Suprapubic skin (tissue), 4 donors: ENCODE measurements around the gene DPH5. TPM values are rescaled to one million over a fixed set of nuclear protein-coding genes. Genes with fewer than 3 reads are reported as not detected.
A peak's percentile ranks its signal among the peaks of the same experiment; 100 is the strongest.

Experiments
- DNase-seq, 2 donors: peaks; one replicate each; pipeline ENCODE4 v3.0.0-alpha.2; 2019; ENCODE audit warnings: low spot score in 2 of 2
- H3K27ac ChIP-seq: fragments of 200-600 bp; sonication (generic); one replicate; pipeline ENCODE4 v1.5.1; 2019
- H3K27me3 ChIP-seq: fragments of 200-600 bp; sonication (generic); one replicate; pipeline ENCODE4 v1.5.1; 2019
- H3K36me3 ChIP-seq: fragments of 200-600 bp; sonication (generic); one replicate; pipeline ENCODE4 v1.5.1; 2019
- H3K4me1 ChIP-seq: fragments of 200-600 bp; sonication (generic); one replicate; pipeline ENCODE4 v1.5.1; 2019
- H3K4me3 ChIP-seq: fragments of 200-600 bp; sonication (generic); one replicate; pipeline ENCODE4 v1.5.1; 2019; ENCODE audit warnings: mild to moderate bottlenecking
- H3K9me3 ChIP-seq: fragments of 200-600 bp; sonication (generic); one replicate; pipeline ENCODE4 v1.5.1; 2019
- CTCF ChIP-seq, 2 donors: fragments of 200-600 bp in 1 of 2; fragments of 450-650 bp in 1 of 2; sonication (generic) in 1 of 2; IDR thresholded peaks; one replicate each; pipeline ENCODE4 v1.5.1; 2016 to 2019; ENCODE audit warnings: antibody characterized with exemption in 2 of 2, mild to moderate bottlenecking in 1 of 2, moderate library complexity in 1 of 2
- EP300 ChIP-seq: sonication (generic); formaldehyde crosslinking; IDR thresholded peaks from one replicate; pipeline ENCODE4 v1.6.1; 2017; ENCODE audit warnings: antibody characterized with exemption
- POLR2A ChIP-seq, 2 donors: fragments of 450-650 bp; IDR thresholded peaks; one replicate each; pipeline ENCODE4 v1.6.1; 2017; ENCODE audit warnings: antibody characterized with exemption in 2 of 2, mild to moderate bottlenecking in 2 of 2, moderate library complexity in 2 of 2
- POLR2AphosphoS5 ChIP-seq, 3 donors: sonication (generic); formaldehyde crosslinking; IDR thresholded peaks; one replicate each; pipeline ENCODE4 v1.6.1; 2017; ENCODE audit warnings: antibody characterized with exemption in 3 of 3
- WGBS: methylation state at CpG from one replicate; pipeline ENCODE4 v1.1.5; 2018; 5-methylcytosine and 5-hydroxymethylcytosine counted together
- total RNA-seq, 4 donors: library from RNA; depleted of rRNA; stranded (reverse); fragments of >200 nt; gene quantifications; one replicate each; pipeline ENCODE4 v1.1.0, GENCODE V29; 2016

DPH5 gene
- total RNA-seq, 4 donors from 2014 or later: 15.8 to 29.8 (median 24.3) TPM

- 75% methylated on average over 2 of the region's 2 CpGs for WGBS
- H3K4me3 ChIP-seq: no peak overlapping the region
- H3K27ac ChIP-seq: no peak overlapping the region
- no peak for DNase-seq
- TF ChIP-seq EP300: no peak
- no peak for TF ChIP-seq POLR2AphosphoS5 (IDR thresholded peaks at IDR 0.05)
- no peak for TF ChIP-seq CTCF (IDR thresholded peaks at IDR 0.05)
- no peak for TF ChIP-seq POLR2A (IDR thresholded peaks at IDR 0.05)
- H3K27me3 ChIP-seq: no peaks in the 10 kb centered on the region
- no peaks in the 10 kb centered on the region for H3K36me3 ChIP-seq
- no peaks in the 10 kb centered on the region for H3K9me3 ChIP-seq
- peaks cover 23% of the 10 kb centered on the region for H3K4me1 ChIP-seq
Measured at GRCh38 chr1:101006553-101006952, 19.0 kb downstream of the DPH5 start.

GRCh38 chr1:101005871-101006270, 19.7 kb downstream of the DPH5 start:
- Histone ChIP-seq H3K27me3 (no peaks in the 10 kb centered on the region), H3K4me1 (peaks cover 23% of the 10 kb centered on the region), H3K27ac (no peak overlapping the region), H3K36me3 (no peaks in the 10 kb centered on the region), H3K4me3 (no peak overlapping the region), H3K9me3 (no peaks in the 10 kb centered on the region)
- DNase-seq: no peak
- no peak for TF ChIP-seq POLR2AphosphoS5 (IDR thresholded peaks at IDR 0.05)
- TF ChIP-seq EP300: no peak
- no peak for TF ChIP-seq POLR2A (IDR thresholded peaks at IDR 0.05)
- TF ChIP-seq CTCF (IDR thresholded peaks at IDR 0.05): no peak
- 91% methylated on average over 4 of the region's 4 CpGs for WGBS

GRCh38 chr1:101005183-101005582, 20.4 kb downstream of the DPH5 start:
- Histone ChIP-seq H3K27ac (no peak overlapping the region), H3K4me3 (no peak overlapping the region), H3K36me3 (no peaks in the 10 kb centered on the region), H3K27me3 (no peaks in the 10 kb centered on the region), H3K9me3 (no peaks in the 10 kb centered on the region), H3K4me1 (peaks cover 23% of the 10 kb centered on the region)
- DNase-seq: no peak
- TF ChIP-seq CTCF (IDR thresholded peaks at IDR 0.05): no peak
- no peak for TF ChIP-seq EP300
- WGBS: 87% methylated on average over 1 of the region's 1 CpG

- peaks cover 4% of the 10 kb centered on the region for H3K36me3 ChIP-seq
- no peak for DNase-seq
- peak overlapping the region; percentile 54 for H3K27ac ChIP-seq
- no peaks in the 10 kb centered on the region for H3K9me3 ChIP-seq
- WGBS: 67% methylated on average over 3 of the region's 3 CpGs
- TF ChIP-seq CTCF (IDR thresholded peaks at IDR 0.05): no peak
- no peak for TF ChIP-seq POLR2AphosphoS5 (IDR thresholded peaks at IDR 0.05)
- TF ChIP-seq POLR2A (IDR thresholded peaks at IDR 0.05): no peak
- TF ChIP-seq EP300: no peak
- no peak overlapping the region for H3K4me3 ChIP-seq
- no peaks in the 10 kb centered on the region for H3K27me3 ChIP-seq
- peaks cover 23% of the 10 kb centered on the region for H3K4me1 ChIP-seq
Measured at GRCh38 chr1:101004670-101005069, 20.9 kb downstream of the DPH5 start.

GRCh38 chr1:101004061-101004460, 21.5 kb downstream of the DPH5 start:
- Histone ChIP-seq H3K36me3 (peaks cover 4% of the 10 kb centered on the region), H3K27me3 (no peaks in the 10 kb centered on the region), H3K4me1 (peaks cover 23% of the 10 kb centered on the region), H3K4me3 (no peak overlapping the region), H3K27ac (peak overlapping the region; percentile 54), H3K9me3 (no peaks in the 10 kb centered on the region)
- no peak for TF ChIP-seq CTCF (IDR thresholded peaks at IDR 0.05)
- peak in 1 of 3 donors; percentile 35 for TF ChIP-seq POLR2AphosphoS5 (IDR thresholded peaks at IDR 0.05)
- 43% methylated on average over 1 of the region's 1 CpG for WGBS
- DNase-seq: no peak
